ENCODE data around the gene SYCP1.
"Not testable (repeated sequence)": the region's sequence is repeated elsewhere in the genome, so short reads cannot be mapped to it uniquely, and the experiment has no call there.

SYCP1 gene

GRCh38 chr1:114979278-114979891, 124.7 kb downstream of the SYCP1 start:
- peak; percentile 3 to 42 for DNase-seq (ENCODE audit: low read depth in 2 of 2)

DNA sequence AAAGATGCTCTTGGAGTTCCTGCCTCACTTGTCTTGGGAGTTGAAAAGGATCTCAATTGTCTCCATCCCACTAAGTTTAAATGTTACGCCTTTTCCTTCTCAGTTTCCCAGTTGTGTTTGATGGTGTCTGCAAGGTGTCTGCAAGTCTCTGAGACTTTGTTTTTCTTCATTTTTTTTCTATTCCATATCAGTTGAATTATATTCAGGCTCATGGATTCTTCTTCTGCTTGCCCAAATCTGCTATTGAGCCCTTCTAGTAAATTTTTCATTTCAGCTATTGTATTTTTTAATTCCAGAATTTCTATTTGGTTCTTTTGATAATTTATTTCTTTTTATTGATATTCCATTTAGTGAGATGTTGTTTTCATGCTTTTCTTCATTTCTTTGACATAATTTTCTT, 127.6 kb downstream of the SYCP1 start:
- no peak for DNase-seq (ENCODE audit: low read depth in 2 of 2)

GRCh38 chr1:114986286-114986685, 131.6 kb downstream of the SYCP1 start:
- DNase-seq (ENCODE audit: low read depth in 2 of 2): no peak

DNA sequence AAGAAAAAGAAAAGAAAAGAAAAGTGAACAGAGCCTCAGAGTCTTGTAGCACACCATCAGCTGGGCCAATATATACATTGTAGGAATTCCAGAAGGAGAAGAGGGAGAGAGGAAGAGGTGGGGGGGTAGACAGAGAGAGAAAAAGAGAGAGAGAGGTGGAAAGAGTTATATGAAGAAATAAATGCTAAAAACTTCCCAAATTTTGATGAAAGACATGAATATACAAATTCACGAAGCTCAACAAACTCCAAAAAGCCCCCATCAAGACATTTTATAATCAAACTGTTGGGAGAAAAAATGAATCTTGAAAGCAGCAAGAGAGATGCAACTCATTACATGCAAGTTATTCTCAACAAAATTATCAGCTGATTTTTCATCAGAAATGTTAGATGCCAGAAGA, 133.4 kb downstream of the SYCP1 start:
- DNase-seq (ENCODE audit: low read depth in 2 of 2): no peak

DNA sequence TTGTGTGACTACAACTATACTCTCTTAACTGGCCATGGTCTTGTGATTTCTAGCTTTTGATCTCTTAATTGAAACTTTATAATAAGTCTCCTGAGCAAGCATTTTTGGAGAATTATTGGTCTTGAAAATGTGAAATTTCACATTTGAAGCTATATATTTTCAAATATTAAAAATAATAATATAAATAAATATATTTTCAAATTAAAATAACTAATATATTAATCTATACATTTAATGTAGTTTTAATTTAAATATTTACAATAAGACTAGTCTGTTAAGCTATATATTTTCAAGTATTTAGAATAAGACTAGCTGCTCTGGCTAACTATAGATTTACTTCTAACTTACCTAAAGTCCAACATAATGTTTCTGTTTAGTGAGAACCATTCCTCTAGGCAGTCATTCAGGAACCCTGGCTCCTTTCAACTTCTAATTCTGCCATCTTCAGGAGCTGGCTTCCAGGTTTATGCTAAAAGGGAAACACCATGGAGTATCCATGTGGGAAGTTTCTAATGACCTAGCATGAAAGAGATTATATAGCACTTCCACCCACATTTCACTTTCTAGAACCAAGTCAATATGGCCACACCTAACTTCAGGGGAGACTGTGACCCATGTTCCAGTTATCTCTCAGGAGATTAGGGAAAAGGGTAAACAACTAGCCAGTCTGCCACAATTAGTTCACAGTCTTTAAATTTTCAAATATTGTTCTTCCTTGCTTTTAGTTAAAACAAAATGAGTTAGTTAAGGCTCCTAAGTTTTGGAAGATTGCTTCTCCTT, 143.0 kb downstream of the SYCP1 start:
- DNase-seq (ENCODE audit: low read depth in 2 of 2): no peak

DNA sequence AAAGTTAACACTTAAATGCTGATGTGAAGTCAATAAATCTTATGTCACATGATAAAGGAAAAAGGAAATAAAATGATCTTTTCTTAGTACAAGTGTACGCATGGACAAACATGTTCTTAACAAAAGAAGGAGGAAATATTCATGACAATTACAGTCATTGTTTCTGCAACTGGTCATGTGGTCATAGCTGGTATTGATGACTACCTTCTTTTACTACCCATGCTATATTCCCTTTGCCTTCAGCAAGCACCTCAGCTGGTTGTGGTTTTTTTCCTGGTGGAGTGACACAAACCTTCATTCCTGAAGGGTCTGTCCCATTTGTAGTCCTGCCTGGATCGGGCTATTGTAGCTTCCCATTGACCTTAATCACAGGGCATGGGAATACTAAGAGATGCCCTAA, 151.5 kb downstream of the SYCP1 start:
- no peak for DNase-seq (ENCODE audit: low read depth in 2 of 2)

DNA sequence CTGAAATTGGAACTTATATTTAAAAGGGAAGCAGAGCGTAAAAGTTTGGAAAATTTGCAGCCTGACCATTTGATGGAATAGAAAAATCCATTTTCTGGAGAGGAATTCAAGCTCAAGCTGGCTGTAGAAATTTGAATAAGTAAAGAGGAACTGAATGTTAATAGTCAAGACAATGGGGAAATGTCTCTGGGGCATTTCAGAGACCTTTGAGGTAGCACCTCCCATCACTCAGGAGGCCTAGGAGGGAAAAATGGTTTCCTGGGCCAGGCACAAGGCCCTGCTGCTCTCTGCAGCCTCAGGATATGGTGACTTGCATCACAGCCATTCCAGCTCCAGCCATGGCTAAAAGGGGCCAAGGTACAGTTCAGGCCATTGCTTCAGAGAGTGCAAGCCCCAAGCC, 157.3 kb downstream of the SYCP1 start:
- no peak for DNase-seq (ENCODE audit: low read depth in 2 of 2)

- no peak for DNase-seq (ENCODE audit: low read depth in 2 of 2)
Measured at GRCh38 chr1:115012434-115012833, 157.8 kb downstream of the SYCP1 start.

GRCh38 chr1:115013792-115014191, 159.1 kb downstream of the SYCP1 start:
- DNase-seq (ENCODE audit: low read depth in 2 of 2): no peak

GRCh38 chr1:115019549-115019948, 164.9 kb downstream of the SYCP1 start:
- DNase-seq (ENCODE audit: low read depth in 2 of 2): not testable (repeated sequence)

GRCh38 chr1:115021145-115021544, 166.5 kb downstream of the SYCP1 start:
- no peak for DNase-seq (ENCODE audit: low read depth in 2 of 2)

DNA sequence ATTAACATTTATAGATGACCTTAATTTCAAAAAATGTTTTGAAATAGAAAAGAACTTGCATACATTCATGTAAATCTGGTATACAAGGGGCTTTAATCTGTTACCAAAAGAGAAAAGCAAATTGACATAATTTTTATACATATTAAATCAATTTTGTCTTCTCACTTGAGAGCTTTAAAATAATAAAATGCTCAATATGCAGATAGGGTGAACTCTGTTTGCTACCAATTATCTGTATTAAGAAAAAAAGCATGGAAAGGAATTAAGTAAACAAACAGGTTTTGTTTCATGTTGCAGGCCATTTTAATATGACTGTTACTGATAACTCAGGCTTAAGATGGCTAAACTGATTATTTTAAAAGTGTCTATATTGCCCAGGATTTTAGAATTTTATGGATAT, 168.9 kb downstream of the SYCP1 start:
- no peak for DNase-seq (ENCODE audit: low read depth in 2 of 2)

- DNase-seq (ENCODE audit: low read depth in 2 of 2): no peak
Measured at GRCh38 chr1:115029526-115029925, 174.9 kb downstream of the SYCP1 start, which contains the start of gene TSHB. Gene TSHB (plus strand): TSS chr1:115029826. CDS start chr1:115033363, 3,537 bp downstream.

DNA sequence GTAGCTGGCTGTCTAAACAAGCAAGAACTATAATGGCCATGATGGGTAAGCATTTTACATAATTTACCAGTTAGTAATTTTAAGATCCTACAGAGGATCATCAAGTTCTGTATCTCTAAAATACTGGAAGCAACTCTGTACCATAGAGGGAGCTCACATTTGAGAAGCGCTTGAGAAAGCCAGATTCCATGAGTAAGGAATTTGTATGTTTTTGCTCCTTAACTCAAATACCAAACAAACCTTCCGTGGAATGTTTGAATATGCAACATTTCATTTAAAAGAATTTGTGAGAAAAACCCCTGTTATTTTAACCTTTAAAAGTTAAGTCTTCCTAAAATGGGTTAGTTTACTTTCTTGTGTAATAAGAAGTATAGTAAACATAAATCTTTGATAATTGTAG, 176.9 kb downstream of the SYCP1 start:
- DNase-seq (ENCODE audit: low read depth in 2 of 2): no peak

- no peak for DNase-seq (ENCODE audit: low read depth in 2 of 2)
Measured at GRCh38 chr1:115035652-115036051, 181.0 kb downstream of the SYCP1 start.

DNA sequence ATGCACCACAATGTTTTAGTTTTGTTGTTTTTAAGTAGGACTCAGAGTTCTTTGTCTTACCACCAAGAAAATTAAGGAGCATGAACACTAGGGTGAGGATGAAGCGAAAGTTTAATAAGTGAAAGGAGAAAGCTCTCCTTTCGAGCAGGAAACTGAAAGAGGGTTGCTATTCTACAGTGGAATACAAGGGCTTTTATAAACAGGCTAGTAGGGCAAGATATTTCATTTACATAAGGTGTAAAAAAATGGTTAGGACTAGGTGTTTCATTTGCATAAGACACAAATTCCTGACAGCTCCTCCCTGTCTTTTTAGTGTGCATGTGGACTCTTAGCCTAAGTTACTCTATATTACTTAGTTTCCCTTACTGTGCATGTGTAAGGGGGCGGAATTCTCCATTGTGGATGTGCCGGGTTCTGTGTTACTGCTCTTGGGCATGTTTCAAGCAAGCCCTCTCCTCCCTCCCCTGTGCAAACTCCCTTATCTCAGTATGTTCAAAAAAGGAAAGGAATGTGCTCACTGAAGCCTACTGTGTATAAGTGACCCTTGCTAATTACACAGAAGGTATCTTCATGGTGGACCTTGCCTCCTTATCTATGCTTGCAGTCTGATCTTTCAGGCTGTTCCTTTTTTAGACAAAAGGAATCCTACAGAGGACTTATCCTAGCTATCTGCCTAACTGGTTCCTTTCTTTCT, 182.3 kb downstream of the SYCP1 start:
- no peak for DNase-seq (ENCODE audit: low read depth in 2 of 2)

DNA sequence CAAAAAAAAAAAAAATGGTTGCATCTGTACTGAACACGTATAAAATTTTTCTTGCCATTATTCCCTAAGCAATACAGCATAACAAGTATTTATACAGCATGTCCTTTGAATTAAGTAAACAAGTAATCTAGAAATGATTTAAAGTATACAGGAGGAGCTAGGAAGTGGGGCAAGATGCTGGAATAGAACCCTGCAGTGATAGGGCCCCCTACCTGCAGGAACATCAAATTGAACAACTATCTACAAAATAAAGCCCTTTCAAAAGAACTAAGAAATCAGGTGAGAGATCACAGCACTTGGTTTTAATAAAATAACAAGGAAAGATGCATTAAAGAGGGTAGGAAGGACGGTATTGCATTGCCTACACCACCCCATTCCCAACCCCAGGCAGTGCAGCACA, 185.8 kb downstream of the SYCP1 start:
- no peak for DNase-seq (ENCODE audit: low read depth in 2 of 2)

GRCh38 chr1:115041654-115042053, 187.0 kb downstream of the SYCP1 start:
- no peak for DNase-seq (ENCODE audit: low read depth in 2 of 2)
